GM18873 (cell line): ENCODE results near the gene ARHGEF1.
A peak's percentile ranks its signal among the peaks of the same experiment; 100 is the strongest.

ENCODE experiments used
- ATAC-seq: cut with Tn5 transposase; IDR thresholded peaks from one replicate; pipeline ENCODE4 v1.9.1; 2021; ENCODE audit warnings: mild to moderate bottlenecking, moderate library complexity, moderate number of reproducible peaks; ENCODE audit not compliant: unreplicated experiment, low FRiP score

ARHGEF1 gene, protein sequence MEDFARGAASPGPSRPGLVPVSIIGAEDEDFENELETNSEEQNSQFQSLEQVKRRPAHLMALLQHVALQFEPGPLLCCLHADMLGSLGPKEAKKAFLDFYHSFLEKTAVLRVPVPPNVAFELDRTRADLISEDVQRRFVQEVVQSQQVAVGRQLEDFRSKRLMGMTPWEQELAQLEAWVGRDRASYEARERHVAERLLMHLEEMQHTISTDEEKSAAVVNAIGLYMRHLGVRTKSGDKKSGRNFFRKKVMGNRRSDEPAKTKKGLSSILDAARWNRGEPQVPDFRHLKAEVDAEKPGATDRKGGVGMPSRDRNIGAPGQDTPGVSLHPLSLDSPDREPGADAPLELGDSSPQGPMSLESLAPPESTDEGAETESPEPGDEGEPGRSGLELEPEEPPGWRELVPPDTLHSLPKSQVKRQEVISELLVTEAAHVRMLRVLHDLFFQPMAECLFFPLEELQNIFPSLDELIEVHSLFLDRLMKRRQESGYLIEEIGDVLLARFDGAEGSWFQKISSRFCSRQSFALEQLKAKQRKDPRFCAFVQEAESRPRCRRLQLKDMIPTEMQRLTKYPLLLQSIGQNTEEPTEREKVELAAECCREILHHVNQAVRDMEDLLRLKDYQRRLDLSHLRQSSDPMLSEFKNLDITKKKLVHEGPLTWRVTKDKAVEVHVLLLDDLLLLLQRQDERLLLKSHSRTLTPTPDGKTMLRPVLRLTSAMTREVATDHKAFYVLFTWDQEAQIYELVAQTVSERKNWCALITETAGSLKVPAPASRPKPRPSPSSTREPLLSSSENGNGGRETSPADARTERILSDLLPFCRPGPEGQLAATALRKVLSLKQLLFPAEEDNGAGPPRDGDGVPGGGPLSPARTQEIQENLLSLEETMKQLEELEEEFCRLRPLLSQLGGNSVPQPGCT

DNA sequence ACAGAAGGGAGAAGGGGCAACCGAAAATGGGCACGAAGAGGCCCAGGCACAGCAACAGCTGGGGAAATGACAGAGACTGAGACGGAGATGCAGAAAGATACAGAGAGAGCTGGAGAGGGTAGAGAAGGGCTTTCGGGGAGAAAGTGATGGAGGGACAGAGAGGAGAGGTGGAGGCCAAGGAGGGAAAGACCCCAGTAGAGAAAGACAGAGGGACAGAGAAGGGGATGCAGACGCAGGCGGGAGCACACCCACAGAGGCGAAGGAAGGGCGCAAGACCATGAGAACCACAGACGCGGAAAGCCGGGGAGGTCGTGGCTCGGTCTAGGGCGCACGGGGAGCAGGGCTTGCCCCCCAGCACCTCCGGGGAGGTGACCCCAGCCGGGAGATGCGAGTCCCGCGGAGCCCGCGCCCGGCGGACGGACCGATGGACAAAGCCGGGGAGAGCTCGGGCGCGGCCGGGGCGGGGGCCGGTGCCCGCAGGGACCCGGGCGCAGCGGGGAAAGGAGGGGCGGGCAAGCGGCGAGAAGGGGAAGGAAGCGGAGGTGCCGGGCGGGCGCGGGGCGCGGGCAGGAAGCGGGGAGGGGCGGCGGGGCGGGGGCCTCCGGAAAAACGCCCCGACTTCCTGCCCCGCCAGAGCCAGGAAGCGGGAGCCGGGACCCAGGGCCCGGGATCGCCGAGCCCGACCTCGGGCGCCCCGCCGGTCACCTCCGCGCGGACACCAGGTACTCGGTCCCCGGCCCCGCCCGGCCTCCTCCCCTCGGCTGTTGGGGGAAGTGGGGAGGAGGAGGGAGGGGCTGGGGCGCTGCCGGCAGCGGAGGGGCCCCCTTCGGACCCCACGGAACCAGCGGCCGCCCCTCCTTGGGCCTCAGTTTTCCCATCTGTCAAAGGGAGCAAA, at the start of gene ARHGEF1:
TSS of gene ARHGEF1 (plus strand) at position 617 of the 895 bp plus-strand sequence. CDS start 4,899 bp downstream, outside the sequence.
- ATAC-seq = no peak

DNA sequence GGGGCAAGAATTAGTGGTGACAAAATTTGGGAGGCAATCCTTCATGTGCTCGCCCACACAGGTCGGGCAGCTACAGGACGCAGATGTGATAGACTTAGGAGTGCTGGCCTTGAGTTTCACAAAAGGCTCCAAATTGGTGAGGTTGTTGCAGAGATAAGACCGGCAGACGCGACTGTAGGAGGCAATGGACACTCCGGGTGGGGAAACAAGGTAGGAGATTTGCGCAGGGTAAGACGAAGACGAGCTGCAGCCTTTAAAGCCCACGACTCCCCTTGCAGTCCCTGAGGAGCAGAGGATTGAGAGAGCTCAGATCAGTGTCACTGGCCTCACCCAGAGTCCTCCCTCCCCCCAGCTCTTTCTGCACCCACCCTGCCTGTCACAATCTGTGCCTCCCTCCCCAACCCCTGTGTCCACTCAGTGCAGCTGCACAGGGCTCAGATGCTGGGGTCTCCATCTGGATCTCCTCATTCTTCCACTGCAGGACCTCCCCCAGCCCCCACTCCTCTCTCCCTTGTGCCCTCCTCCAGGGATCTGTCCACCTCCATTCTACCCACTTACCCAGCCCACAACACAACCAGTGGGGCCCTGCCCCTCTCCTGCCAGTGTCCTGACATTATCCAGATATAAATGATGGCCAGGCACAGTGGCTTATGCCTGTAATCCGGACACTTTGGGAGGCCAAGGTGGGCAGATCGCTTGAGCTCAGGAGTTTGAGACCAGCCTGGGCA, 44.8 kb upstream of the ARHGEF1 start:
- no peak for ATAC-seq

- no peak for ATAC-seq
Measured at GRCh38 chr19:41839211-41839610, 43.8 kb upstream of the ARHGEF1 start.

DNA sequence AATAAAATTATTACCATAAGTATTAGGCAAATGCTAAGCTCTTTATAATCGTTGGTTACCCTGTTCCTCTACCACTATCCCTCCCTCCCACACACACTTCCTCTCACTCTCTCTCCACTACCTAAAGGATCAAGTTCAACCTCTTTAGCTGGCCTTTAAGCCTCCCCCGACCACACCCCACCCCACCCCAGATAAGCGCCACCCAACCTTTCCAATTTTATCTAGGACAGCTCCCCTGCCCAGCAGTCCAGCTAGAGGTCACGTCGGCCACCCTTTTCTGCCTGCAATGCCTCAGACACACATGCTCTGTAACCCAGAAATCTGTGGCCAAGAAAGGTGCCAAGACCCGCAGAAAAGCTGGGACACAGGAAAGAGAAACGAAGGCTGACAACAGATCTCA, 39.6 kb upstream of the ARHGEF1 start:
- no peak for ATAC-seq

DNA sequence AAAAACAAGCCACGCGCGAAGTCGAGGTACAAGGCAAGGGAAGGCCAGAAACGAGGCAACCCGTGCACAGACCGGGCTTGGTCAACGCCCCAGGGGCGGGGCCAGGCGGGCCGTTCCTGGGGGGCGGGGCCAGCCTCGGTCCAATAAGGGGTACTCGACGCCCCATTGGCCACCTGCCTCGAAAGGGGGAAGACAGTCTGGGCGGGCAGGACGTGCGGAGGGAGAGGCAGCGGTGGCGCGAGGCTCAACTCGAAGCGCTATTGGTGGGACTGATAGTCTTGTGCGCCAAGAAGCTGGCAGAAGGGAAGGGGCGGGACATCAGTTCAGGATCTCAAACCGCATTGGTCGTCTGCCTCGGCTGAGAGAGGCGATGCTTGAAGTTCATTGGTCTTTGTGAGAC, 38.4 kb upstream of the ARHGEF1 start, which contains the start of gene LYPD4:
TSS of gene LYPD4 (minus strand) at position 83 of the 400 bp plus-strand sequence. CDS start 5,398 bp downstream, outside the sequence.
- no peak for ATAC-seq

GRCh38 chr19:41845001-41845050, 38.2 kb upstream of the ARHGEF1 start, which contains the start of gene DMRTC2:
TSS of gene DMRTC2 (plus strand) at chr19:41845042. CDS start at chr19:41847429, 2,387 bp downstream.
- no peak for ATAC-seq

DNA sequence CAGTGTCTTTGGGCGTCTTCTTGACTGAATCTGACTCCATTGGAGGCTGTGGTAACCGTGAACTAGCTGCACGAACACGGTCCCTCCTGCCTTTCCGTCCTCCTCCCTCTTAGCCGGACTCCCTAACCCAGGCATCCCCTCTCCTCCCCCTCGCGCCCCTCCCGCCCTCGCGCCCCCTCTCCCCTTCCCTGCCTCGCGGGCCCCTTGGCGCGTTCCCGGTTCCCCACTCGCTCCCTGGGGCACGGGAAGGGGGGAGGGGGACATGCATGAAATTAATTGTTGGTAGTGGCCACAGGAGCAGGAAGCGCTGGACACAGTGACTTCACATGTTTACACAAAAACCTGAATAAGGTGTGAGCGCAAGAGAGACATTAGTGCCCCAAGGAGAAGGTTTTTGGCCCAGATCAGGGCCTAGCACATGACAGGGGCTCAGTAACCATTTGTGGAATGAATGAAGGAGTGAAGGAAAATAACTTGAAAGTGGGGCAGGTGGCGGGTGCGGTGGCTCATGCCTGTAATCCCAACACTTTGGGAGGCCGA, 37.9 kb upstream of the ARHGEF1 start:
- no peak for ATAC-seq

GRCh38 chr19:41847351-41848105, 35.5 kb upstream of the ARHGEF1 start:
- no peak for ATAC-seq

GRCh38 chr19:41848666-41849065, 34.3 kb upstream of the ARHGEF1 start:
- ATAC-seq = no peak

GRCh38 chr19:41849067-41849466, 33.9 kb upstream of the ARHGEF1 start:
- ATAC-seq = no peak

- ATAC-seq = no peak
Measured at GRCh38 chr19:41850381-41850780, 32.6 kb upstream of the ARHGEF1 start.

DNA sequence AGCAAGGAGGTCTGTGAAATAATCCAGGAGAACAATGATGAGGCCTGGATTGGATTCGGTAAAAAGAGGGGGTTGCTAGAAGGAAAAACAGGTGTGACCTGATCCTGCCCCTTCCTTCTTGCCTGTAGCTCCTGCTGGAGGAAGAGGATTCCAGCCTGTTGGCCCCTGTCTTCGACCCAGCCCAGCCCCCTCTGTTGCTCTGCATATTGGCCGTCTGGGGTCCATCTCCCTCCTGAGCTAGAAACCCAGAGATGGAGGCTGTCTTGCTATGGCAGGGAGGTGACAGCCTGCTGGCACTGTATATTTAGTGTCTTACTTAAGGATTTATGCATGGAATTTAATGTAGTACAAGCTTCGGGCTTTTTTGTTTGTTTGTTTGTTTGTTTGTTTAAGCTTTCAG, 31.5 kb upstream of the ARHGEF1 start:
- no peak for ATAC-seq

DNA sequence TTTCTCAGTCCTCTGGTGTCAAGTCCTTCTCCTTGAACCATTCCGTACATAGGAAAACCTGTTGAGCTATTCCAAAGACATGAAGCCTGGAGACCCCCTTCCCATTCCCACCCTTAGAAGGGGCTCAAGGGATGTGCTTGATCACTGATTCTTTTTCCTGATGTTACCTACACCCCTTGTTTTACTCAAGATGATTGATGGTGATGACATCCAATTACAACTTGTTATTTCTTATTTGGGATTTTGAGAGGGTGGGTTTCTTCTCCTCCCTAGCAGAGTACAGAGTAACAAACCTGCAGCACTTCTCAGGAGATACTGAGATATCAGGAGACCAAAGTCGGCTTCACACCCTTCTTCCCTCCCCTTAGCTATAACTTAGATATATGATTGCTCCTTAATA, 29.6 kb upstream of the ARHGEF1 start:
- no peak for ATAC-seq

GRCh38 chr19:41853768-41854167, 29.2 kb upstream of the ARHGEF1 start:
- no peak for ATAC-seq

DNA sequence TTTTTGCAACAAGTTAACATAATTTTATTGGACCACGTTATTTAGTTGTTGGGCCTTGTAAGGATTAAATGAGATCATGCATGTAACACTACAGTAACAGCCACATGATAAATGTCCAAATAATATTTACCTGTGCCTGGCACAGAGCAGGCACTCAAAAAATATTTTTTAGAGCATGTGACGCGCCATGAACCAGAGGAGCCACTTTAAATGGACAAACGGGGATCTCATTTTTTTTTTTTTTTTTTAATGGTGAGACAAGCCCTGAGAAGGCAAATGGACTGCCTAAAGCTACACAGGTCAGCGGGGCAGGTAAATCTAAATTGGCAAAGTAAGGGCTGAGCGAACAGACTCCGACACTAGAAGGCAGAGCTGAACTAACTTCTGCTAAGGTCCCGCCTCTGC, 23.8 kb upstream of the ARHGEF1 start:
- ATAC-seq = no peak

- peak; percentile 71 for ATAC-seq
Measured at GRCh38 chr19:41859618-41860418, 23.2 kb upstream of the ARHGEF1 start, which contains the start of gene RPS19. TSS of gene RPS19 (plus strand) at chr19:41860255. CDS start at chr19:41860775, 520 bp downstream.

DNA sequence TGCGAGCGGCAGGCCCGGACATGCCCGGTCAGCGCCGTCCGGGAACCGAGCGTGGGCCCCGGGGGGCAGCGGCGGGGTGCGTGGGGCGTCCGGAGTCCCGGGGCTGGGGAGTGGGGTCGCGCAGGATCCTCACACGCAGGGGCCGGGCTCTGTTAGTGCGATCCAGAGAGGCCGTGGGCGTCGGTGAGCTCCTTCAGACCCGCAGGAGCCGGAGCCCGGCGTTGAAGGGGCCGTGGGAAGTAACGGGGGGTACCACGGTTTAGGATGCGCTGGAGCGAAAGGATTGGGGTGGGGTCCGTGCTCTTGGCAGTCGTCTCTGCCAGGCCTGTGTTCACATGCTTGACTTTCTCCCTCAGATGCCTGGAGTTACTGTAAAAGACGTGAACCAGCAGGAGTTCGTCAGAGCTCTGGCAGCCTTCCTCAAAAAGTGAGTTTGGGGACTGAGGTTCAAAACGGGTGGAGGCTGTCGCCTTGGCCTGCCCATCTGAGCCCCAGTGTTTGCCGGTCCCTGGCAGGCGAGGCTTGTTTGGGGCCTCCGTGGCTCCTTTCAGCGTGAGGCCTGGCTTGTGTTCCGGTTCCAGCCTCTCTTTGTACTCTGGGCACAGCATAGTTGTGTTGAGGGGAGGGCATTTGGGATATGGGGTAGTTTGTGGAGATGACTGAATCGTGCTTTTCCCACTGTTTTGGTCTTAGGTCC, 22.4 kb upstream of the ARHGEF1 start:
- ATAC-seq = no peak
